HG03095 (cell line): Measurements from ENCODE around the gene TPGS1.

Experiments
- ATAC-seq: cut with Tn5 transposase; IDR thresholded peaks from one replicate; pipeline ENCODE4 v1.9.1; 2021; ENCODE audit warnings: moderate library complexity; ENCODE audit not compliant: unreplicated experiment

TPGS1 gene

GRCh38 chr19:517721-518597 lies 10.7 kb downstream of the TPGS1 start:
- no peak for ATAC-seq

- no peak for ATAC-seq
These were observed 11.4 kb downstream of the TPGS1 start for GRCh38 chr19:518598-519231.

GRCh38 chr19:519449-519865 lies 12.2 kb downstream of the TPGS1 start:
- no peak for ATAC-seq

GRCh38 chr19:522726-523125 lies 15.4 kb downstream of the TPGS1 start:
- no peak for ATAC-seq

- ATAC-seq: no peak
These were observed 16.9 kb downstream of the TPGS1 start for GRCh38 chr19:524062-524674.

GRCh38 chr19:525029-525428 lies 17.7 kb downstream of the TPGS1 start:
- ATAC-seq: no peak

GRCh38 chr19:525857-526419 lies 18.6 kb downstream of the TPGS1 start:
- ATAC-seq: no peak

GRCh38 chr19:530134-531008 lies 23.1 kb downstream of the TPGS1 start:
- no peak for ATAC-seq

GRCh38 chr19:531009-531752 lies 23.9 kb downstream of the TPGS1 start:
- peak; percentile 41 for ATAC-seq

- ATAC-seq: peak; percentile 37
These were observed 24.7 kb downstream of the TPGS1 start, which contains the start of gene CDC34 for GRCh38 chr19:531753-532560. Gene CDC34, plus strand, starts transcription at chr19:531760. Its CDS starts 172 bp downstream, at chr19:531932.

- ATAC-seq: peak; percentile 11
These were observed 25.5 kb downstream of the TPGS1 start for GRCh38 chr19:532561-533363.

- ATAC-seq: no peak
These were observed 26.2 kb downstream of the TPGS1 start for GRCh38 chr19:533364-534058.

- no peak for ATAC-seq
These were observed 26.8 kb downstream of the TPGS1 start for GRCh38 chr19:534088-534487.

- no peak for ATAC-seq
These were observed 27.9 kb downstream of the TPGS1 start for GRCh38 chr19:535017-535835.

GRCh38 chr19:536031-536880 lies 29.0 kb downstream of the TPGS1 start:
- ATAC-seq: no peak
